ENCODE measurements around the gene S100P. TPM values are rescaled to one million over a fixed set of nuclear protein-coding genes. Genes with fewer than 3 reads are reported as not detected.
A peak's percentile ranks its signal among the peaks of the same experiment; 100 is the strongest.

Gene S100P
- 1 to 10 TPM in 1 of 7 donors, under 1 TPM in 4, not detected in 2; 0.37 to 2.1 (median 0.81) TPM for total RNA-seq
- under 1 TPM in 1 of 2 donors, not detected in 1; 0.97 TPM for polyA plus RNA-seq
- long read RNA-seq, donor 1: 0 reads
- long read RNA-seq, donor 2, partial matches to known transcripts: 0 of 1 reads
- long read RNA-seq, donor 2, other reads (novel, unspliced or antisense): 0 of 1 reads
- long read RNA-seq, donor 3: 0 reads

DNA sequence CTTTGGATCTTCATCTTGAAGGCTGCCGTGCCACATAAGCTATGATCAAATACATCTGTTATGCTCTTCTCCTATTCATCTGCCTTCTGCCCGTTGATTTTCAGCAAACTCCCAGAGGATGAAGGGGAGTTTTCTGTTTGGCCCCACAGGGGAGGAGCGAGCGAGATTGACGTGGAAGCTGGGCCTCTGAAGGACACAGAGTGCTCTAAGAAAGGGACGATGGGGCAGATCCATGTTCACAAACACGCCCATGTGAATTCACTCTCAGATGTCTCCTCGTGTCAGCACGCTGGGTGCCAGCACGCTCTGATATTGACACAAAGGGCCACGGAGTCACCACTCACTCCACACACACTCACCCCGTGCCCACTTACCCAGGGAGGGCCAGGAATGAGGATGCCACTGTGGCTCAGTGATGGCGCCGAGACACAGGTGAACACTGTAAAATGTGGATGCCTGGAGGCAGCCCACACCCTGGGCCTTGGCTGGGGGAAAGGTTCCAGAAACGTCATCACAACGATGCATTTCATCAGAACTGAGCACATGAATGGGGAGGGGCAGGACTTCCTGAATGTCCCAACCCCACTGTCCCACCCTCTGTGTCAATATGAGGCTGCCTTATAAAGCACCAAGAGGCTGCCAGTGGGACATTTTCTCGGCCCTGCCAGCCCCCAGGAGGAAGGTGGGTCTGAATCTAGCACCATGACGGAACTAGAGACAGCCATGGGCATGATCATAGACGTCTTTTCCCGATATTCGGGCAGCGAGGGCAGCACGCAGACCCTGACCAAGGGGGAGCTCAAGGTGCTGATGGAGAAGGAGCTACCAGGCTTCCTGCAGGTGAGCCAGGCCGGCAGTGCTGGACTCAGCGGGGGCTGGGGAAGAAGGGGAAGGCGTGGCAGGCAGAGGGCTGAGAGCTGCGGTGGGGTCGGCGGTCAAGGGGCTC lies at the start of gene S100P:
Gene S100P, plus strand, starts transcription at position 648 of the 946 bp plus-strand sequence. Its CDS starts 55 bp downstream, at position 703.
- DNase-seq: peak in 1 of 5 donors; percentile 8
- no peaks in the 10 kb centered on the region for H3K27me3 ChIP-seq
- no peak within 1 kb of the TSS for H3K4me3 ChIP-seq
- intact Hi-C loops (cut with DNase I): no loop called here
- TF ChIP-seq, protein P1, sequence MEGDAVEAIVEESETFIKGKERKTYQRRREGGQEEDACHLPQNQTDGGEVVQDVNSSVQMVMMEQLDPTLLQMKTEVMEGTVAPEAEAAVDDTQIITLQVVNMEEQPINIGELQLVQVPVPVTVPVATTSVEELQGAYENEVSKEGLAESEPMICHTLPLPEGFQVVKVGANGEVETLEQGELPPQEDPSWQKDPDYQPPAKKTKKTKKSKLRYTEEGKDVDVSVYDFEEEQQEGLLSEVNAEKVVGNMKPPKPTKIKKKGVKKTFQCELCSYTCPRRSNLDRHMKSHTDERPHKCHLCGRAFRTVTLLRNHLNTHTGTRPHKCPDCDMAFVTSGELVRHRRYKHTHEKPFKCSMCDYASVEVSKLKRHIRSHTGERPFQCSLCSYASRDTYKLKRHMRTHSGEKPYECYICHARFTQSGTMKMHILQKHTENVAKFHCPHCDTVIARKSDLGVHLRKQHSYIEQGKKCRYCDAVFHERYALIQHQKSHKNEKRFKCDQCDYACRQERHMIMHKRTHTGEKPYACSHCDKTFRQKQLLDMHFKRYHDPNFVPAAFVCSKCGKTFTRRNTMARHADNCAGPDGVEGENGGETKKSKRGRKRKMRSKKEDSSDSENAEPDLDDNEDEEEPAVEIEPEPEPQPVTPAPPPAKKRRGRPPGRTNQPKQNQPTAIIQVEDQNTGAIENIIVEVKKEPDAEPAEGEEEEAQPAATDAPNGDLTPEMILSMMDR (IDR thresholded peaks at IDR 0.05): no peak
- TF ChIP-seq POLR2A (IDR thresholded peaks at IDR 0.05): no peak
- TF ChIP-seq EP300 (IDR thresholded peaks at IDR 0.05): no peak
- no peaks in the 10 kb centered on the region for H3K9me3 ChIP-seq
- peaks cover 1% of the 10 kb centered on the region for H3K4me1 ChIP-seq (ENCODE audit: insufficient read depth)
- H3K36me3 ChIP-seq: no peaks in the 10 kb centered on the region
- H3K27ac ChIP-seq: no peak within 1 kb of the TSS
- 79 to 81% (median 80%) methylated on average over 29 of the region's 29 CpGs for WGBS, 3 donors

DNA sequence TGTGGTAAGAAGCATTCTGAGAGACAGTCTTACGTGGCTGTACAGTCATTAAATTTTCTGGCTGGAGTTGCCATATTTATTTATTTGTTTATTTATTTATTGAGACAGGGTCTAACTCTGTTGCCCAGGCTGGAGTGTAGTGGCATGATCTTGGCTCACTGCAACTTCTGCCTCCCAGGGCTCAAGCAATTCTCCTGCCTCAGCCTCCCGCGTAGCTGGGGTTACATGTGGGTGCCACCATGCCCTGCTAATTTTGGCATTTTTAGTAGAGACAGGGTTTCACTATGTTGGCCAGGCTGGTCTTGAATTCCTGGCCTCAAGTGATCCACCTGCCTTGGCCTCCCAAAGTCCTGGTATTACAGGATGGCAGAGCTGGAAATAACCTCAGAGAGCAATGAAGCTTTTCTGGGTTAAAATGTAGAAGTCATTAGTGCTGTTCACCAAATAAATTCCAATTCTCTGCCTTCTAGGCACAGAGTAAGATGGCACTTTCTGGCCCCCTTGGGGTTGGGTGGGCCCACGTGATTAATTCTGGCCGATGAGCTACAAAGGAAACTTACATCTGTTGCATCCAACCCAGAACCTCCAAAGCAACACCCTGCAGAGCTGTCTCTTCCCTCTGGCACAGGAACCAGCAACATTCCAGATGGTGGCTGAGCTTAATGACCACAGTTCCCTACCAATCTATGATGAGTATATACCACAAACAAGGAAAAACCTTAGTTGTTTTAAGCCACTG lies 48.7 kb upstream of the S100P start:
- 68 to 76% (median 69%) methylated on average over 5 of the region's 5 CpGs for WGBS, 3 donors
- H3K27me3 ChIP-seq: no peaks in the 10 kb centered on the region
- intact Hi-C loops (cut with DNase I): loop anchor here in 2 of 4 donors (5.0 to 10.0 kb wide), 2 partner anchors 67 to 70 kb away; partner anchors contain the start of gene BLOC1S4 (in 1 of the 2)
- no peak for DNase-seq
- no peak overlapping the region for H3K4me3 ChIP-seq
- peaks cover 11% of the 10 kb centered on the region for H3K4me1 ChIP-seq (ENCODE audit: insufficient read depth)
- TF ChIP-seq EP300 (IDR thresholded peaks at IDR 0.05): no peak
- TF ChIP-seq POLR2A (IDR thresholded peaks at IDR 0.05): no peak
- TF ChIP-seq, protein P1 (IDR thresholded peaks at IDR 0.05): no peak
- H3K9me3 ChIP-seq: no peaks in the 10 kb centered on the region
- no peak overlapping the region for H3K27ac ChIP-seq
- no peaks in the 10 kb centered on the region for H3K36me3 ChIP-seq

DNA sequence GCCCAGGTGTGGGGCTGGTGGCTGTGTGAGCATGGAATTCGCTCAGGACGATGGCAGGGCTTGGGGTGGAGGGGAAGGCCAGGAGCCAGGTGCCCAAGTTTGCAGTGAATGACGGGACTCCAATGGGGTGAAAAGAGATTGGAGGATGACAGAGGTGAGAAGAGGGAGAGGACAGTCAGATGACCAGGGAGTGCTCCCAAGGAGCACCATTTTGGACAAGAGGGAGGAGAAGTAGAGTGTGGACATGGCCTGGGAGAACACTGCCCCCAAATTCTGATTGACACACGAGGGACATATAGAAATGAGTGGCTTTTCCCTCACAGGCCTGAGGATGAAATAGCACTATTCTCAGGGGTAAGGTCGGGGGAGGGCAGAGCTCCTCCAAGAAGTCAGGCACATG lies 46.5 kb upstream of the S100P start:
- TF ChIP-seq EP300 (IDR thresholded peaks at IDR 0.05): no peak
- TF ChIP-seq, protein P1 (IDR thresholded peaks at IDR 0.05): no peak
- no peak for TF ChIP-seq POLR2A (IDR thresholded peaks at IDR 0.05)
- intact Hi-C loops (cut with DNase I): loop anchor here in 1 of 4 donors (10.0 kb wide), 1 partner anchor 68 kb away; the partner anchor contains the start of gene BLOC1S4
- WGBS, 3 donors: 81 to 88% (median 87%) methylated on average over 5 of the region's 5 CpGs

More for the DNA sequence above, 46.5 kb upstream of the S100P start:
- H3K27ac ChIP-seq: no peak overlapping the region
- no peak overlapping the region for H3K4me3 ChIP-seq
- no peaks in the 10 kb centered on the region for H3K36me3 ChIP-seq
- DNase-seq: no peak
- no peaks in the 10 kb centered on the region for H3K9me3 ChIP-seq
- no peaks in the 10 kb centered on the region for H3K27me3 ChIP-seq
- peaks cover 11% of the 10 kb centered on the region for H3K4me1 ChIP-seq (ENCODE audit: insufficient read depth)

All from ovary (tissue), 10 donors.